Adrenal gland (tissue), 12 donors: Measurements from ENCODE around the gene SGPL1. TPM values are rescaled to one million over a fixed set of nuclear protein-coding genes. Genes with fewer than 3 reads are reported as not detected.
A peak's percentile ranks its signal among the peaks of the same experiment; 100 is the strongest.

Experiments used
- DNase-seq, 7 donors: peaks; one replicate each; pipeline ENCODE4 v3.0.0-alpha.2; 2019 to 2020
- H3K27ac ChIP-seq, 5 donors: fragments of 200-600 bp; sonication (generic) in 4 of 5; 1 replicate in 3 of 5; 2 replicates in 2 of 5; pipeline versions ENCODE4 v1.5.1 to v1.8.0; 2016 to 2020; ENCODE audit warnings: mild to moderate bottlenecking in 1 of 5
- H3K27me3 ChIP-seq: fragments of 200-600 bp; 2 replicates; pipeline ENCODE4 v1.8.0; 2021
- H3K36me3 ChIP-seq, 2 donors: fragments of 200-600 bp; replicated peaks in 1 of 2; 1 replicate in 1 of 2; 2 replicates in 1 of 2; pipeline versions ENCODE4 v1.5.1 to v1.8.0; 2018 to 2022
- H3K4me1 ChIP-seq, 2 donors: fragments of 200-600 bp; replicated peaks in 1 of 2; 1 replicate in 1 of 2; 2 replicates in 1 of 2; pipeline versions ENCODE4 v1.5.1 to v1.8.0; 2018 to 2021
- H3K4me3 ChIP-seq, 4 donors: fragments of 200-600 bp; sonication (generic) in 3 of 4; one replicate each; pipeline ENCODE4 v1.5.1; 2016 to 2018
- H3K9me3 ChIP-seq, 3 donors: fragments of 200-600 bp; sonication (generic) in 1 of 3; replicated peaks in 1 of 3; 1 replicate in 2 of 3; 2 replicates in 1 of 3; pipeline versions ENCODE4 v1.5.1 to v1.8.0; 2016 to 2021
- POLR2A ChIP-seq, 2 donors: fragments of 450-650 bp; IDR thresholded peaks; one replicate each; pipeline ENCODE4 v1.6.1; 2017; ENCODE audit warnings: antibody characterized with exemption in 2 of 2, mild to moderate bottlenecking in 2 of 2, moderate library complexity in 1 of 2
- WGBS, 4 donors: extraction: QIAGEN DNeasy Blood & Tissue Kit in 2 of 4; methylation state at CpG; one replicate each; pipeline versions ENCODE4 v1.1.5 to v1.1.7; 2013 to 2017; 5-methylcytosine and 5-hydroxymethylcytosine counted together
- intact Hi-C, 2 donors: fragments of 100-400 bp; cut with DNase I; formaldehyde crosslinking; loops; one replicate each; pipeline versions ENCODE4 v1.14.1 to v1.15.0; 2022 to 2023
- polyA plus RNA-seq, 3 donors: library from polyadenylated mRNA; stranded (reverse); fragments of 200-250 nt in 2 of 3; fragments of 350-450 nt in 1 of 3; fragmentation: Illumina TruSeq in 1 of 3; extraction: RNeasy Lipid Tissue Mini Kit (QIAGEN cat#74804) in 1 of 3; gene quantifications; one replicate each; pipeline ENCODE4 v1.2.3, GENCODE V29; 2013 to 2014
- total RNA-seq, 9 donors: library from RNA; depleted of rRNA in 4 of 9; stranded (reverse); fragments of >200 nt in 4 of 9; fragments of 120-200 nt in 1 of 9; fragmentation: NEBNext Ultra II Directional in 1 of 9; extraction: Animal tissue kit (Norgen Biotek cat#: 25700) in 1 of 9; gene quantifications; one replicate each; pipeline versions ENCODE4 v1.1.0 to v1.2.4, GENCODE V29; 2013 to 2023
- TF ChIP-seq, protein P1 (sequence below), 6 experiments: fragments of 450-650 bp in 4 of 6; fragments of 200-600 bp in 2 of 6; sonication (generic) in 1 of 6; IDR thresholded peaks; 1 replicate in 5 of 6; 2 replicates in 1 of 6; pipeline versions ENCODE4 v1.5.1 to v1.8.0; 2016 to 2021; ENCODE audit warnings: antibody characterized with exemption in 6 of 6, mild to moderate bottlenecking in 2 of 6, moderate library complexity in 1 of 6
- donor health status: healthy with polysubstance abuse.
- donor health status: Bipolar disorder and iron deficiency.
- donor health status: DM: yes; HTN: yes; CAD: no.
- donor health status: DM: no; HTN: no; CAD: no.
- donor health status: DM: no; HTN: no; CAD: no.
- donor health status: DM: yes; HTN: yes; CAD: no.

Gene SGPL1
- total and polyA plus RNA-seq, 12 donors, result 8.7 to 47.9 (median 33.2) TPM

DNA sequence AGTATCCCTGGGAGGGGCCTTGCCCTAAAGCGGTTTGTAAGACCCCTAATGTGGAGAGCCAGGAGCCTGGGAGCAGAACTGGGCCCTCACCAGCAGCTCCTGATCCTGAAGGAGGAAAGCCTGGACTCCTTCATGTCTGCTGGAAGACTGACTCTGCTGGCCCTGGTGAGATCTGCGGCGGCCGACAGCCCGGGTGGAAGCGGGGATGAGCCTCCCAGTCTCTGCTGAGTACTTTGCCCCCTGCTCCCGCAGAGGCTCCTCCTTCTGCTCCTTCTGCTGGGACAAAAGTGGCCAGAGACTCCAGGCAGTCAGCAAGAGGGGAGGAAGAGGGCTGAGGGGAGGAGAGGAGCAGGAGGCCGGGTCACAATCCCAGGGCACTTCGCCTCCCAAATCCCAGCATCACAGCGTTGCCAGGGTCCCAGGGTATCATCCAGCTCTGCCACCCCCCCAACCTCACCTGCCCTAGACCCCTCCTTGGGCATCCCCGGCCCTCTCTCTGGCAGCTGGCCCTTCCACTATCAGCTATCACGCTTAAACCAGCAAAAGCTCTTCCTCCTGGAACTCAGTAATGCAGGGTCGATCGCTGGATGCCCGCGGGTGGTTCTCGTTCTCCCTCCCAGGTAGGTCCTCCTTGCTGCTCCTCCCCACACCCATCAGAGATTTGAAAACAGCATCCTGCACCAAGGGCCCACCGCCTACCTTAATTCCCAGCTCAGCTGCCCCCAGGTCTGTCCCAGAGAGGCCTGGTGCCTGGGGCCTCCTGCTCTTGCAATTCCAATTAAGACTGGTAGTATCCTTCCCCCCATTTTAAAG lies 38.5 kb upstream of the SGPL1 start:
- intact Hi-C loops, result no loop called here
- H3K36me3 ChIP-seq, result no peaks in the 10 kb centered on the region
- H3K4me1 ChIP-seq, result no peaks in the 10 kb centered on the region
- no peak for TF ChIP-seq POLR2A (IDR thresholded peaks at IDR 0.05)
- TF ChIP-seq, protein P1, sequence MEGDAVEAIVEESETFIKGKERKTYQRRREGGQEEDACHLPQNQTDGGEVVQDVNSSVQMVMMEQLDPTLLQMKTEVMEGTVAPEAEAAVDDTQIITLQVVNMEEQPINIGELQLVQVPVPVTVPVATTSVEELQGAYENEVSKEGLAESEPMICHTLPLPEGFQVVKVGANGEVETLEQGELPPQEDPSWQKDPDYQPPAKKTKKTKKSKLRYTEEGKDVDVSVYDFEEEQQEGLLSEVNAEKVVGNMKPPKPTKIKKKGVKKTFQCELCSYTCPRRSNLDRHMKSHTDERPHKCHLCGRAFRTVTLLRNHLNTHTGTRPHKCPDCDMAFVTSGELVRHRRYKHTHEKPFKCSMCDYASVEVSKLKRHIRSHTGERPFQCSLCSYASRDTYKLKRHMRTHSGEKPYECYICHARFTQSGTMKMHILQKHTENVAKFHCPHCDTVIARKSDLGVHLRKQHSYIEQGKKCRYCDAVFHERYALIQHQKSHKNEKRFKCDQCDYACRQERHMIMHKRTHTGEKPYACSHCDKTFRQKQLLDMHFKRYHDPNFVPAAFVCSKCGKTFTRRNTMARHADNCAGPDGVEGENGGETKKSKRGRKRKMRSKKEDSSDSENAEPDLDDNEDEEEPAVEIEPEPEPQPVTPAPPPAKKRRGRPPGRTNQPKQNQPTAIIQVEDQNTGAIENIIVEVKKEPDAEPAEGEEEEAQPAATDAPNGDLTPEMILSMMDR (IDR thresholded peaks at IDR 0.05), result no peak
- H3K9me3 ChIP-seq, result no peaks in the 10 kb centered on the region
- H3K4me3 ChIP-seq, result no peak overlapping the region
- peak in 1 of 7 donors; percentile 31 for DNase-seq
- H3K27ac ChIP-seq, result no peak overlapping the region
- 88 to 95% (median 94%) methylated on average over 13 to 18 of the region's 18 CpGs for WGBS, 4 donors
- no peaks in the 10 kb centered on the region for H3K27me3 ChIP-seq

DNA sequence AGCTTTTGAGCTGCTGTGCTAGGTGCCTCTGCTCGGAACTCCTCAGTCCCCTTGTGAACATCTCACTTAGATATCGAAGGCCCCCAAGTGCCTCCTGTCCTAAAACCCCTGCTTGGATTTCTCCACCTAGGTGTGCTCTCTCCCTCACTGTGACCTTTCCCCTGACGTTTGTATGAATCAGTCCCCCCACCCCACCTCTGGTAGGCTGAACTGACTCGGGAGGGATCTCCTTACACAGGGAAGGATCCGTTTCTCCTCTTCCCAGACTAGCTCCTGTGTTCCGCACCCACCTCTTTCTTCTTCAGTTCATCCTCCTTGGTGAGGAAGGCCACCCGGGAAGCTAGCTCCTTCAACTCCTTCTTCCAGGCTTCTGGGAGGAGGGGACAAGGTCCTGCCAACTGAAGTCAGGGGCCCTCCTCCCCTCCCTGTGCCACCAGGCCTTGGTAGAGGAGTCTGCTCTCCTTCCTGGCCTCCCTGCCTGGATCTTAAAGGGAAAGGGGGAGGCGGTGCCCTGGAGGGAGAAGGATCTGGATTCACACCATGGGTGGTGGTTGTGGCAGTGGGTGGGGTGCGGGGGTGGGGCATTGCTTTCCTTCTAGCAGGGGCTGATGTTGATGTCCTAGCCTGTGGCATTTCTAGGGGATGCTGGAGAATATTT lies 37.4 kb upstream of the SGPL1 start:
- H3K27ac ChIP-seq, result no peak overlapping the region
- 76 to 84% (median 82%) methylated on average over 8 to 9 of the region's 9 CpGs for WGBS, 4 donors
- peak in 1 of 7 donors; percentile 18 for DNase-seq
- no peak overlapping the region for H3K4me3 ChIP-seq
- H3K36me3 ChIP-seq, result no peaks in the 10 kb centered on the region
- intact Hi-C loops, result no loop called here
- peaks cover 4% of the 10 kb centered on the region for H3K27me3 ChIP-seq
- H3K4me1 ChIP-seq, result no peaks in the 10 kb centered on the region
- TF ChIP-seq POLR2A (IDR thresholded peaks at IDR 0.05), result no peak
- TF ChIP-seq, protein P1 (IDR thresholded peaks at IDR 0.05), result no peak
- H3K9me3 ChIP-seq, result no peaks in the 10 kb centered on the region

DNA sequence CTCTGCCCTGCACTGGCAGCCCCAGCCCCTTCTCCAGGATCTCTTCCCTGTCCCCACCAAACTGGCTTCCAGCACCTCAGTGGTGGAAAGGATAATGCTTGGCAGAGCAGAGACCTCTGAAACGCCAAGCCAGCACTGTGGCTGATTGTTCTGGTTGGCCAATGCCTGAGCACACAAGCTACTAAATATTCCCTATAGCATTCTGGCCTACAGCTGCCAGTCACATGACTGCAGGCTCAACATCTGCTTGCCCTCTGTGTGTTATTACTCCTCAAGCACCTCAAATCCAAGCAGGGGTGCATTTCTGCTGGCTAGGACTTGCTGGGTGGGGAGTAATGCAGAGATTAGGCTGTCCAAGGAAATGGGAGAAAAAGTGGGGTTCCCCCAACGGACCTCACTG lies 36.7 kb upstream of the SGPL1 start:
- whole genome bisulfite sequencing, 4 donors, result 69 to 79% (median 75%) methylated on average over 2 of the region's 2 CpGs

More for the DNA sequence above, 36.7 kb upstream of the SGPL1 start:
- no peaks in the 10 kb centered on the region for H3K36me3 ChIP-seq
- TF ChIP-seq, protein P1 (IDR thresholded peaks at IDR 0.05), result no peak
- no peak for TF ChIP-seq POLR2A (IDR thresholded peaks at IDR 0.05)
- no peaks in the 10 kb centered on the region for H3K9me3 ChIP-seq
- no peaks in the 10 kb centered on the region for H3K4me1 ChIP-seq
- H3K27me3 ChIP-seq, result peaks cover 4% of the 10 kb centered on the region
- H3K27ac ChIP-seq, result no peak overlapping the region
- peak in 1 of 7 donors; percentile 33 for DNase-seq
- no peak overlapping the region for H3K4me3 ChIP-seq
- intact Hi-C loops, result no loop called here
